Bronchial epithelial cell (primary cell): ENCODE data around the gene STX2. TPM values are rescaled to one million over a fixed set of nuclear protein-coding genes. Genes with fewer than 3 reads are reported as not detected.

Experiments
- DNase-seq: peaks from one replicate; pipeline ENCODE4 v3.0.0-alpha.2; 2010; ENCODE audit warnings: low read depth
- FAIRE-seq: peaks from 2 replicates; lab custom pipeline; 2011; peaks lifted over from hg19 to GRCh38; lab: Jason Lieb, UNC
- H3K27me3 ChIP-seq: 2 replicates; pipeline ENCODE4 v1.5.1; 2011; ENCODE audit warnings: low read length; ENCODE audit not compliant: control insufficient read depth, insufficient read depth
- H3K36me3 ChIP-seq: 2 replicates; pipeline ENCODE4 v1.5.1; 2011; ENCODE audit warnings: low read length; ENCODE audit not compliant: control insufficient read depth, insufficient read depth
- H3K4me3 ChIP-seq: 2 replicates; pipeline ENCODE4 v1.5.1; 2011; ENCODE audit warnings: mild to moderate bottlenecking, low read depth, low read length, control low read depth
- total RNA-seq: library from RNA; depleted of rRNA; stranded (reverse); fragments of >200 nt; gene quantifications from 2 replicates; pipeline ENCODE4 v1.2.1, GENCODE V29; 2014
- TF ChIP-seq, protein P1 (sequence below): IDR thresholded peaks from 2 replicates; pipeline ENCODE4 v1.5.1; 2011; ENCODE audit warnings: mild to moderate bottlenecking, moderate library complexity, low read length, control low read depth, inconsistent platforms; ENCODE audit not compliant: insufficient read depth, severe bottlenecking

The STX2 gene
- total RNA-seq, 1 donor from 2014 or later, result 8.4 TPM

DNA sequence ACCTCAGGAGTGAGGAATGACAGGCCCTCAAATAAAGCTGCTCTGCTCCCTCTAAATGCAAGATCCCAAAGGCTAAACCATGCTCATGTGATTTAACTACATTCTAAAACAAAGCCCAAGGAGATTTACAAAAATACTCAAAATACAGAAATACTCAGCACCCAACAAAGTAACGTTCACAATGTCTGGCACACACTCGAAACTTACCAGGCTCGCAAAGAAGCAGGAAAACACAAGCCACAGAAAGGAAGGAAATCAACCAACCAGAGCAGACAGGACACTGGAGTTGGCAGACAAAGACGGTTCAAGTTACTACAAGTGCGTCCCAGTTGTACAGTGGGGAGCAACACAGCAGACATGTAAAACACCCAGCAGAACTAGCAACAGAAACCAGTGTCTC, 33.4 kb downstream of the STX2 start:
- FAIRE-seq, result no peak
- H3K36me3 ChIP-seq, result peaks cover 1% of the 10 kb centered on the region

DNA sequence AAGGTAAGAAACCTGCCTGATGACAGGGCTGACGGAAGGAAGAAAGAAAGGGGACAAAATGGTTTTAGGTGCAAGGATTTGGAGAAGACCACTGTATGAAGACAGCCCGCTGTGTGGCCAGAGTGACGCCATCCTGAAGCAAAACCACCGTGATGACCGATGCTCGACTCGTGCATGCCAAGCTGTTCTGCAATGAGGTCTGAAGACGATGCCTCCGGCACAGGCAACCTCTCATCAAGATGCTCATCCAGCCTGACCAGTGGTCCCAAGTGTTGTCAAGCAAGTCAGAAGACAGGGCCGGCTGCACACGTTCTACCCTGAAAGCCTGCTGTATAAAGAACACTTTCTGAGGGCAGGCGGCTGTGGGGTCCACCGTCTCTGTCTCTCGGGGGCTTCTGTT, 34.8 kb downstream of the STX2 start:
- Histone ChIP-seq H3K27me3 (no peaks in the 10 kb centered on the region), H3K4me3 (no peak overlapping the region), H3K36me3 (no peaks in the 10 kb centered on the region)
- TF ChIP-seq, protein P1, sequence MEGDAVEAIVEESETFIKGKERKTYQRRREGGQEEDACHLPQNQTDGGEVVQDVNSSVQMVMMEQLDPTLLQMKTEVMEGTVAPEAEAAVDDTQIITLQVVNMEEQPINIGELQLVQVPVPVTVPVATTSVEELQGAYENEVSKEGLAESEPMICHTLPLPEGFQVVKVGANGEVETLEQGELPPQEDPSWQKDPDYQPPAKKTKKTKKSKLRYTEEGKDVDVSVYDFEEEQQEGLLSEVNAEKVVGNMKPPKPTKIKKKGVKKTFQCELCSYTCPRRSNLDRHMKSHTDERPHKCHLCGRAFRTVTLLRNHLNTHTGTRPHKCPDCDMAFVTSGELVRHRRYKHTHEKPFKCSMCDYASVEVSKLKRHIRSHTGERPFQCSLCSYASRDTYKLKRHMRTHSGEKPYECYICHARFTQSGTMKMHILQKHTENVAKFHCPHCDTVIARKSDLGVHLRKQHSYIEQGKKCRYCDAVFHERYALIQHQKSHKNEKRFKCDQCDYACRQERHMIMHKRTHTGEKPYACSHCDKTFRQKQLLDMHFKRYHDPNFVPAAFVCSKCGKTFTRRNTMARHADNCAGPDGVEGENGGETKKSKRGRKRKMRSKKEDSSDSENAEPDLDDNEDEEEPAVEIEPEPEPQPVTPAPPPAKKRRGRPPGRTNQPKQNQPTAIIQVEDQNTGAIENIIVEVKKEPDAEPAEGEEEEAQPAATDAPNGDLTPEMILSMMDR, result no peak
- FAIRE-seq (no peak), DNase-seq (no peak)

More for the DNA sequence above, 33.4 kb downstream of the STX2 start:
- TF ChIP-seq, protein P1, result no peak
- H3K27me3 ChIP-seq, result no peaks in the 10 kb centered on the region
- no peak for DNase-seq
- no peak overlapping the region for H3K4me3 ChIP-seq

DNA sequence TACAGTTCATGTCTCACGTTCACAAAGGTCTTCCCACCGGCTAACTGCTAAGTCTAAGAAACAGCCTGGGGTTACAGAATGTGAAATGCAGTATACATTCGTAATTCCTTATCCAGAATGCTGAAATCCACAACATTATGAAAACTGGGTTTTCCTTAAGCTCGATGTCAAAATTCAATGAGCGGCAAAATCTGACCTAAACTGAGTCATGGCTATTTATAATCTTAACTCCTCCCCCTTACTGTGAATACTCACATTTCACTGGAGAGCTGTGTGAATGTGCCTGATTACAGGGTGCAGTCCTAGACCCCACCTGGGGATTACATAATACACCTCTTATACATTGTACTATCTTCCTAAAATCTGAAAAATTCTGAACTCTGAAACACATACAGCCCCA, 35.3 kb downstream of the STX2 start:
- TF ChIP-seq, protein P1, result no peak
- Histone ChIP-seq H3K36me3 (no peaks in the 10 kb centered on the region), H3K4me3 (no peak overlapping the region), H3K27me3 (no peaks in the 10 kb centered on the region)
- FAIRE-seq (no peak), DNase-seq (no peak)

DNA sequence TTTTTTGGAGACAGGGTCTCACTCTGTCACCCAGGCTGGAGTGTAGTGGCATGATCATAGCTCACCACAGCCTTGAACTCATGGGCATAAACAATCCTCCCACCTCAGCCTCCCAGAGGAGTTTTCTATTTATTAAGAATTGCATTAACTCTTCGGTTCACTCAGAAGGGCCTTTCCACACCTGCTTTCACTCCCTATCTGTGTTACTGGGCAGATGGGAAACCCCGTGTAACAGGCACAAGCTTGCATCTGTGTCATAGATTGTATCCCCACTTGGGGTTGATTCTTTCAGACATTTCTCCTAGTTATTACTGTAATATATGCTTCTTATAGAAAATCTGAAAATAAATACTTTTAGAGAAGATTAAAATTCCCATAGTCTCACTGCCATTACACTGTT, 38.7 kb downstream of the STX2 start:
- Histone ChIP-seq H3K36me3 (peaks cover 1% of the 10 kb centered on the region), H3K27me3 (no peaks in the 10 kb centered on the region), H3K4me3 (no peak overlapping the region)
- FAIRE-seq (no peak), DNase-seq (no peak)
- TF ChIP-seq, protein P1, result no peak

DNA sequence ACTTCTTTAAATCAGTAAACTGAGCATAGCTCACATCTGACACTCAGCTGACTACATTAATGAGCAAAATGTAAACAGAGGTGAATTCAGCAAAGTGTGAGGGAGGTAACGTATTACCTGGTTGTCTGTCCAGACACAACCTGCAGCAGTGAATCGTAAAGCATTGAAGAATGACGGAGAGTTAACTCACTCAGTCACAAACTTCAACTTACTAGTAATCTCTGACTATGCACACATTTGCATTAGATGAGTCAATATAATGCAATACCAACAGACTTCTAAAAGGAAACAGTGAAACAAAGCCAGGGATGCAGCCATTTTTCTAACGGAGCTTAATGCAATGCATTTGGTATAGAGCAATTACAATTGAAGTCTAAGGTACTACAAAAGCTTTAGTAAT, 40.0 kb downstream of the STX2 start:
- H3K27me3 ChIP-seq, result no peaks in the 10 kb centered on the region
- FAIRE-seq (no peak), DNase-seq (peak; percentile 95)
- peaks cover 1% of the 10 kb centered on the region for H3K36me3 ChIP-seq
- H3K4me3 ChIP-seq, result no peak overlapping the region
- TF ChIP-seq, protein P1, result no peak

DNA sequence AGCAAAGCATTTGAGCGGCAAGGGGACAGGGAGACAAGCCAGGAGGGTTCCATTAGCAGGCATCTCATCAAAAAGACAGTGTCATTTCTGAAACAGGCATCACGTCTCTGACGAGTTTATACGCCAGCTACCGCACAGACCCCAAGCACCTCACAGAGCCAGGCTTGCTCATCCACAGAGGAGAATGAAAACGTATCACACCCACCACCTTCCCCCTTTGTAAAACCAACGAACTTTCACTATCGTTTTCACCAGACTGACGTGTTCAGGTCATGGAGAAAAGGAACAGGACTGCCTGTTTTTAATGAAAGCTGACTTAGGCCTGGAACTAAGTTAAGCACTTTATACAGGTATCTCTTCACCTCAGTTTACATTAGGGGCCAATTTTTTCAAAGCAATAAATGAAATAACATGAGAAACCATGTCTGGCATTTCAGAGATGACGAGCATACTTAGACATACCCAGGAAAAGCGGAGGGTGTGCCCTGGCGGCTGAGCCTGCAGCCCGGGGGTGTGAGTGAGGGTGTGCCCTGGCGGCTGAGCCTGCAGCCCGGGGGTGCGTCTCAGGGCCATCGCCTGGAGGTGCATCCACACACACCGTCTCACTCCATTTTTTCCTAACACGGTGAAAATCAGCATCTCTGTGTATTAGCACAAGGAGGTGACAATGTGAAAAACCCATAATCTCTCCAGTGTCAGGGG, 41.9 kb downstream of the STX2 start:
- no peaks in the 10 kb centered on the region for H3K27me3 ChIP-seq
- no peak for DNase-seq
- no peak overlapping the region for H3K4me3 ChIP-seq
- TF ChIP-seq, protein P1, result no peak
- H3K36me3 ChIP-seq, result peaks cover 2% of the 10 kb centered on the region
- no peak for FAIRE-seq
